Effector CD8-positive, alpha-beta T cell (primary cell): ENCODE measurements around the gene ACSM6.
A peak's percentile ranks its signal among the peaks of the same experiment; 100 is the strongest.
"Not testable (repeated sequence)": the region's sequence is repeated elsewhere in the genome, so short reads cannot be mapped to it uniquely, and the experiment has no call there.

ENCODE experiments used
- DNase-seq: peaks from one replicate; lab custom pipeline; 2025; lab: John Stamatoyannopoulos, UW

The ACSM6 gene

DNA sequence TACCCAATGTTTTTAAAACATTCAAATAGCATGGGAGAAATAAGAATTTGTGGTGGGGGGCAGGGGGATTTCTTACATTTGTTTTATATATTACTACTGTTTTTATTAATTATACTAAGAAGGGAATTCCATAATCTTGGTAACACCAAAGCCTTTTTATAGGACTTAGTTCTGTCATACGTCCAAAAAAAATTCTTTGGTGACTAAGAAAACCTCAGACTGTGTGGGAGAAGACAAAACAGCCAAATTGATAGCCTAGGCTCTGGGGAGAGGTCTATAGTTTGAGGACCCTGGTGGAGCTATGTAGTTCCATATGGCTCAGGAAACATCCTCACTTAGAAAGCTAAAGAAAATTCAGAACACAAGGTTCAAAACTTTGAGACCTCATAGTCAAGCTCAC is 23.4 kb downstream of the ACSM6 start:
- DNase-seq, result no peak

DNA sequence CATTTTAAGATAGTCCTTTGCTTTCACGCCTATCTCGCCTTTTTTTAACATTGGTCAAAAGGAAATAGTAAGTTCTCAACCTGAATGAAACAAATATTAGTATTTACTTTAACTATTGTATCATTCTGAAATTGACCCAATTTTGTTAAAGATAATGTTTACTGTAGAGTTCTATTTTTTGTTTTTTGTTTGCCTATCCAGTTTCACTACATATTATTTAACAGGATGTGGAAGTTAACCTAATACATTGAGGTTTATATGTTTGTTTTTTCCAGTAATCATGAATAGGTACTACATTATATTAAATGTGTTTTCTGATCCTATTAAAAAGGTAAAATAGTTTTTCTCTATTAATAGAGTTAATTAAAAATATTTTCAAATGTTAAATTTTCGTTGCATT is 26.5 kb downstream of the ACSM6 start:
- DNase-seq, result no peak

DNA sequence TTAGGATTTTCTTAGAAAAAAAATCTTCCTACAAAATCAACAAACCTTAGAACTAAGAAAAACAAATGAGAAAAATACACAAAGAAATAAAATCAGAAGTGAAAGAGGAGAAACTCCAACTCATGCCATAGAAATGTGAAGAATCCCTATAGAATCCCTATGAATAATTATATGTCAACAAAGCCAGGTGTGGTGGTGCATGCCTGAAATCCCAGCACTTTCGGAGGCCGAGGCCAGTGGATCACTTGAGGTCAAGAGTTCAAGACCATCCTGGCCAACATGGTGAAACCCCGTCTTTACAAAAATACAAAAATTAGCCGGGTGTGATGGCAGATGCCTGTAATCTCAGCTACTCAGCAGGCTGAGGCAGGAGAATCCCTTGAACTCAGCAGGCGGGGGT is 27.1 kb downstream of the ACSM6 start:
- DNase-seq, result no peak

DNA sequence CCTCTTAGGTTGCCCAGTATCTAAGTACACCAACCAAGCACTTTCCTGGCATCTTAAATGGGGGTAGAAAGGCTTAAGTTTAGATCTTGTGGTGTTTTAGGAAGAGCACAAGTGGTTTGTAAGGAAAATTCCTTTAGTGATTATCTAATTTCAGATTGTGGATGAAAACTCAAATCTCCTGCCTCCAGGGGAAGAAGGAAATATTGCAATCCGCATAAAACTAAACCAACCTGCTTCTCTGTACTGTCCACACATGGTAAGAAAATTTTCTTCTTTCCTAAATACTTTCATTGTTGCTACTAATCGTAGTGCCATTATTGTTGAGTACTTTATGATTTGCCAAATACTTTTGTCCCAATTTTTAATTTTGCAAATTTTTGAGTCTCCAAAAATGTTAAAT is 31.1 kb downstream of the ACSM6 start:
- no peak for DNase-seq

DNA sequence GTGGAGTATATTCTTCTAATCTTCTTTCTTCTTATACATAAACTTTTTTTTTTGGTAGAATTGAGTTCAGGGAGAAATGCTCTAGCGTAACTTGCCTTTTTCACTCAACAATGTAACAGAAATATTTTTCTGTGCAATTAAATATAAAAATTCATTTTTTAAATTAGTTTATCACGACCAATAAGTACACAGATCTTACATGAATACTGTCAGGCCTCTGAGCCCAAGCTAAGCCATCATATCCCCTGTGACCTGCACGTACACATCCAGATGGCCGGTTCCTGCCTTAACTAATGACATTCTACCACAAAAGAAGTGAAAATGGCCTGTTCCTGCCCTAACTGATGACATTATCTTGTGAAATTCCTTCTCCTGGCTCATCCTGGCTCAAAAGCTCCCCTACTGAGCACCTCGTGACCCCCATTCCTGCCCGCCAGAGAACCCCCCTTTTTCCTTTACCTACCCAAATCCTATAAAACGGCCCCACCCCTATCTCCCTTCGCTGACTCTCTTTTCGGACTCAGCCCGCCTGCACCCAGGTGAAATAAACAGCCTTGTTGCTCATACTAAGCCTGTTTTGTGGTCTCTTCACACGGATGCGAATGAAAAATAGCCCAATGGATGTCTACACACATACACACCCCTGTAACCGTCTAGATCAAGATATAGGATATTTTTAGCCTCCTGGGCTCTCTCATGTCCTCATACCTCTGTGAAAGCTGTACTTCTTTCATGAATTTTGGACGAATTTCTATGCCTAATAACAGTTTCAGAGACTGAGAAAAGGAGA is 35.1 kb downstream of the ACSM6 start:
- DNase-seq, result not testable (repeated sequence)

DNA sequence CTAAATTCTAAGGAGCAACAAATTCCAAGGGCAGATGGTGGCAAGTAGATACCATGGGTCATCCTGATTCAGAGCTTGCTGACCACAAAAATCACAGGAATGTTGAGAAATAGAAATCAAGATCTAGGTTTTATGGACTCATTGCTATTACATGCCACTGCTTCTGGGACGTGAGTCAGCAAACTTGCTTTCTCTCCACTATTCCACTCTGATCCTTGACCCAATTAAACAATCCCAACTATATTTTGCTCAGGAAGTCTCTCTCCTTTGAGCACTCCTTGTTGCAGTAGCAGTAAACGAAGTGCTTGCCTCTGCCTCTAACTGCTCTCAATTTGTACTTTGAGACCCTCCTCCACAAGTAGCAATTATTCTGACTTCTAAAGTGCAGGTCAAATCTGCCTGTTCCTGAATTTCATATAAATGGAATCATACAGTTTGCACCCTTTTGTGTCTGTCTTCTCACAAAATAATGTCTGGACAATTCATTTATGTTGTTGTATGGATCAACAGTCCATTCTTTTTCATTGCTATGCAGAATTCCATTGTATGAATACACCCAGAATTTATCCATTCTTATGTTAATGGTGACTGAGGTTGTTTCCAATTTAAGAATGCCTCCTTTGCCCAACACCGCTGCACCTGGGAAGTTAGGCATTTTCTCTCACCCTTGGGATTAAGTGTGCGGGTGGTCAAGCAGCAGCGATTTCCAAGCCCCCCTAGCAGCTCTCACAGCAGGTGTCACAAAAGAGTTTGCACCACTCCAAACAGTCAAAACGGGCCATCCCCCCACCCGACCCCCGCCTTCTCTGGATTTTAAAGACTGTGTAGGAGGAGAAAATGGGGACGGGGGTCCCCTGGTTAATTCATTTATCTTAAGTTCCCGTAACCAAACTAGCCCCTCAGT is 35.9 kb downstream of the ACSM6 start:
- DNase-seq, result no peak

DNA sequence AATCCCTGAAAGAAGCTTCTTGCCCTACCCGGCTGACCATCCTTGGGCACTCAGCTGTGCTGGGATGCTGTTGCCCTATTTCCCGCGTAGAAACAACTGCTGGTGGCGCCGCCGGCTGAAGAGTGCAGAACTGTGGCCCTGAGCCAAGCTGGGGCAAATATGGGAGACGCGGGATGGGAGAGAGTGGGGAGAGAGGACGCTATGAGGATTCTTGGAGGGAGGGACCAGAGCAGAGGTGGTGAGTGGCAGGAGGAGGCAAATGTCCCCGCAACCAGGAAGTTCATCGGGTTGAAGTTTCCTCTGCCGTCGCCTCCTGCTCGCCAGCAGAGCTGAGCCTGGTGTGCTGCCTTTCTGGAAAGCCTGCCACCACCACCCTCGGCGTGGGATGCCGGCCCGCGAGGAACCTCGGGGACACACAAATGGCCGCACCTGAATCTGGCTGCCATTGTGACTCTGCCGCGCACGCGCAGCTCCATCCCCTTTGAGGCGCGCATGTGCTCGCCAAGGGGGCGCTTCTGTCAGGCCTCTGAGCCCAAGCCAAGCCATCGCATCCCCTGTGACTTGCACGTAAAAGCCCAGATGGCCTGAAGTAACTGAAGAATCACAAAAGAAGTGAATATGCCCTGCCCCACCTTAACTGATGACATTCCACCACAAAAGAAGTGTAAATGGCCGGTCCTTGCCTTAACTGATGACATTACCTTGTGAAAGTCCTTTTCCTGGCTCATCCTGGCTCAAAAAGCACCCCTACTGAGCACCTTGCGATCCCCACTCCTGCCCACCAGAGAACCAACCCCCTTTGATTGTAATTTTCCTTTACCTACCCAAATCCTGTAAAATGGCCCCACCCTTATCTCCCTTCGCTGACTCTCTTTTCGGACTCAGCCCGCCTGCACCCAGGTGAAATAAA is 36.9 kb downstream of the ACSM6 start:
- peak; percentile 43 for DNase-seq

DNA sequence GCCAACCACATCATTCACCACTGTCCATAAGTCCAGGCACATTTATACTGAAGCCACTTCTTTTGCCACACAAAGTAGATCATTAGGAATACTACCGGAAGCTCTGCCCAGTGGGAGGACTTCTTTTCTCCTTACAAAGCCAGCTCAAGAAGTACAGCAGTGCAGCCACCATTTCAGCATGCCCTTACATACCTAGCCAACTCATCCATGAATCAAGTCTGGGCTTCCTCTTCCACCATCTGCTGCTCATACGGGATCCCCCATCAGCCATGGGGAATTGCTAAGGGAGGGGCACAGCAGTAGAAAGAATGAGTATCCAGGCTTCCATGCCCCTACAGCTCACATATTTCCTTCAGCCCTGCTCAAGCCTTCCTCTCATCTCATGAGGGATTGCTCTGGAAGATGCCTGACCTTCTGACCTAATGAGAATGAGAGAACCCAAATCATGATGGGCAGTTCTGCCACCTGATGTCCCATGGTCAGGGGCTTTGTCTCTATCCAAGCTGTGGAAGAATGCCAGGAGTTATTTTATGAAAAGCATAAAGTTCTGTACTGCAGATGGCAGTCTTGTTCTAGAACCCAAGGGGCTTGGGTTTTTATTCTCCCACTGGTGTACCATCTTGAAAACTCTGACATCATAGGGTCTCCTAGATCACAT is 39.5 kb downstream of the ACSM6 start:
- DNase-seq, result no peak

DNA sequence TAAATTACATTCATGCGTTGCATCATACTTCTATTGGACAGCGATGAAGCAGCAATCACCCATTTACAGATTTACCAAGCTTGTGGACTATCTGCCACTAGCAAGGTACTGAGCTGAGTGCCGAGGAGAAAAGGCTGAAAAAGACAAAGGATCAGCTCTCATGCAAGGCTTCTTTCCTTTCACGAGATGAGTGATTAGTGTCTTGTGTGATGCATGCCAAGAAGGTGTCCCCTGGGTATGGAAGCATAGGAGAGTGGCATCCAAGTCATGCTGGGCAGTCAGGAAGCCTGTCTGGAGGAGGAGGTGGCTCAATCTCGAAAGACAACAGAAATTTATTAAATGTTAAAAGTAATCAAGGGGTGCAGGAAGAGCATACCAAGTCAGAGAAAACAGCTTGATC is 40.9 kb downstream of the ACSM6 start:
- no peak for DNase-seq

DNA sequence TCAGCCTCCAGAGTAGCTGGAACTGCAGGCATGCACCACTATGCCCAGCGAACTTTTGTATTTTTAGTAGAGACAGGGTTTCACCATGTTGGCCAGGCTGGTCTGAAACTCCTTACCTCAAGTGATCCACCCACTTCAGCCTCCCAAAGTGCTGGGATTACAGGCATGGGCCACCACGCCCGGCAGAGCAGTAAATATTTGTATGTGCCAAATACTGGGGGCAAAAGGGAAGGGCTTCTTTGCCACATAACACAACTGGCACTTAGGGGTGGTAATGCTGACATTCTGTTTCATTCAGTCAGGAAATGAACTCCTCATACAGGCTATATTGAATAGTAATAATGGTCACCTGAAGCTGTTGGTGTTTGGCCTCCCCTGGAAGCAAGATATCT is 41.6 kb downstream of the ACSM6 start:
- no peak for DNase-seq

DNA sequence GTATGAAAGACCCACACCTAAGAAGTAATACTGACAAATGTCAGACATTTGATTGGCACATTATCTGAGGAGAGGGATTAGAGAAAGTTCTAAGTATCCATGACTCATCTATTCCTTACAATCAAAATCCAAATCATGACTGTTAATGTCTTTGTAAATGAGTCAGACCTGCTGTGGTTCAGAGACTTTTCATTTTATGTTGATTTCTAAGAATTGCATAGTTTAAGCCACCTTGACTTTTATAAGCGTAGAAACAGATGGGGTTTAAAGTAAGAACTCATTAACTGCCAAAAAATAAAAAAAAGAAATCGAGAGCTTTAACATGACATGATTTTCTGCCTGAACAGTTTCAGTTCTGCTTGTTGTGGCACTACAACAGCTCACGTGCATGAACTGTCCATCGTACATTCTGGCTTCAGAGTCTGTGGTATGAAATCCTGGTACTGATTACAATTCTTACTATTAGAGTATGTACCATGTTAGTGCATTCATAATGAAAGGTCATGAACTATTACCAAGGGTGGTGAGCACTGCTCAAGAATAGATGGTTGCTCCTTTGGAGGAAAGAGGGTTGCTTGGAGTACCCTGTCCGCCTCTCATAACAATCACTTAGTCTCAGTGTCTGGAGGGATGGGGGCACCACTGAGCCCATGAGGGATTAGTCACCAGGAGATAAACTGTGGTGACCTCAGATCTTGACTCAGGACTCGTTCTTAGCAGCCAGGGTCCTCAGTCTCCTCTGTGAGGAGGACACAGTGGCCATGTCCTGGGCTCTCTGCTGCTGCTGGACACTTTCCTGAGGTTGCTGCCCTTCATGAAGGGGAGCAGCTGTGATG is 42.2 kb downstream of the ACSM6 start:
- no peak for DNase-seq

DNA sequence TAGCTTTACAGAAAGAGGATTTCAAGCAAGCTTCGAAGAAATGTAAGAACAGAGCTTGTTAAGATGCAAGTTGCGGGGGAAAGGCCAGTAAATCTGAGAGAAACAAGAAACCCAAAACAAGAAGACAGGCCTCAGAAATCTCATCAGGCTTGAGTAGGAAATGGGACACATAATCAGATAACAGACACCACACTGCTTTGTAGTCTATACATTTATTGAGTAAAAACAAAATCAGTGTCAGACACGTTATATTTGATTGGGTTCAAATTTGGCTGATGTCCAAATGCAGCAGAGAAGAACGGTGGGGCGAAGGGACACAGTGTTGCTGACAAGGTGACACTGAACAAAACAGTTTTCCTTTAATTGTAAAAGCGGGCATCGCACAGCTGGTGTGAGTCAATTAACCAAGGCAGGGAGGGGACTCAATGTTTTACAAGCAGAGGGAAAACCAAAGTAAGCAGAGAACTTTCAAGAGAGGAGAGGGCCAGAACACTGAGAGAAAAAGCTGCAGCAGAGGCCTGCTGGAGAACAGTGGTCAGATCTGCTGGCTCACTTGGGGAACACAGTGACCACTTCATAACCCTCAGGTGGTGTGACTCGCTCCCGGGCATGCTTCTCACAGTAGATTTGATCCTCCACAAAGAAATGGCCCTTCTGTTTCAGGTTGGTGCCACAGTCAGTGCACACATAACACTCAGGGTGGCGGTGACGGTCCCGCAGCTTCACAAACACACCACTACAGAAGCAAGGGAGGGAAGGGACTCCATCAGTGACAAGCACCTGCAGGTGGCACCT is 43.5 kb downstream of the ACSM6 start:
- no peak for DNase-seq

DNA sequence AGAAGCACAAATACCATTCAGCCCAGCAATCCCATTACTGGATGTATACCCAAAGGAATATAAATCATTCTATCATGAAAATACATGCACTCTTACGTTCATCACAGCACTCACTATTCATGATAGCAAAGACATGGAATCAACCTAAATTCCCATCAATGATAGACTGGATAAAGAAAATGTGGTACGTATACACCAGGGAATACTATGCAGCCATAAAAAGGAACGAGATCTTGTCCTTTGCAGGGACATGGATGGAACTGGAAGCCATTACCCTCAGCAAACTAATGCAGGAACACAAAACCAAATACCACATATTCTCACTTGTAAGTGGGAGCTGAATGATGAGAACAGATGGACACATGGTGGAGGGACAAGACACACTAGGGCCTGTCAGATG is 46.1 kb downstream of the ACSM6 start:
- not testable (repeated sequence) for DNase-seq

DNA sequence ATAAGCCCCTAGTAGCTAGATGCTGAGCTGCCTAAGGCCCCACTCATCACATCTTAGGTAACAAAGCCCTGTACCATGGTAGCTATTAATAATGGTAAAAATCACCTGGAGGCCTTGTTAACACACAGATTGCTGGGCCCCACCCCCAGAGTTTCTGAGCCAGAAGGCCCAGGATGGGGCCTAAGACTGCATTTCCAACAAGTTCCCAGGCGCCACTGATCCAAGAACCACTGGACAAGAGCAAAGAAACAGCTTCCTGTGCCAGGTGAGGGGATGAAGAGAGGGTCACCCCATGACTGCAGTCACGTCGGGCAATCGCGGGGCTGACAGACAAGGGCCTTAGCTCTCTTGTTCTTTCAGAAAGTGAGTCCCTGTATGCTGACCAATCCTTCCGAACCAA is 46.8 kb downstream of the ACSM6 start:
- no peak for DNase-seq

DNA sequence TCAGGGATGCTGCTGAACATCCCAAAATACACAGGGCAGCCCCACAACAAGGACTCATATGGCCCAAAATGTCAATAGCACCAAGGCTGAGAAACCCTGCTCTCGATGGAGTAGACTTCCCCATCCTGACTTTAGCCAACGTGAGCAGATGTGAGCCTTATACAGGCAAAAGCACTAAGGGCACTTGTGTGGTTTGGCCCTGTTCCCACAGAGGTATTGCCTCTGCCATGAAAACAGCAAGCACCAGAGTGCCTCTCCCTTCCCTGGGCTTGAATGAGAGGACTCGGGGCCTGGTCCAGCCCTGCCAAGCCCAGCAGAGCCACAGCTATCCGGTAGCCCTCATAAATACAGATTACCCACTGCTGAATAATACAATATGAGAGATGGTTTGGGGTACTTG is 47.5 kb downstream of the ACSM6 start:
- no peak for DNase-seq

DNA sequence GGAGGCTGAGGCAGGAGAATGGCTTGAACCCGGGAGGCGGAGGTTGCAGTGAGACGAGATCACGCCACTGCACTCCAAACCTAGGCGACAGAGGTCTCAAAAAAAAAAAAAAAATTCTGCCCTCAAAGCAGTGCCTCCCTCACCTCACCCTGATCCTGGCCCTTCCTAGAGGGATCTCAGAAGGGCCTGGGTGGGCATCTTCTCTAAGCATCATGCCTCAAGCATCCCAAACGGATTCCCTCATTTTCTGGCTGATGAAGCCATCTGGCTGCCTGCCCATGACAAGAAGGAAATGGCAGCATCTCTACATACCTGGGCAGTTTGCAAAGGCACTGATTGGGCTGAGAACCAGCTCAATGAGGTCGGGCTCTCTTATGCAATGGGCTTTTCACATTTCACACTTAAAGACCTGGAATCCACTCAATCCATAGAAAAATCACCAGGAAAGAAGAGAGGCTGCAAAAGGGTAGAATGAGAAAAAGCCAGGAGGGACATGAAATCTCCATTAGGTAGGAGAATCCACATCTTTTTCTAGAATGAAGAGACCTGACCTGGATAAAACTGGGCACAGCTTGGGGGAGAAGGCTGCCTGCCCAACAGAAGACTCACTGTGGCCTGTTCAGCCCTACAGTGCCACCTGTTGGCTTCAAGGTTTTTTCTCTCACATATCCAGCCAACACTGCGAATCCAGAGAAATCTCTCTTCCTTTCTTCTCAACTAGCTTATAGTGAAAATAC is 48.7 kb downstream of the ACSM6 start:
- DNase-seq, result no peak

DNA sequence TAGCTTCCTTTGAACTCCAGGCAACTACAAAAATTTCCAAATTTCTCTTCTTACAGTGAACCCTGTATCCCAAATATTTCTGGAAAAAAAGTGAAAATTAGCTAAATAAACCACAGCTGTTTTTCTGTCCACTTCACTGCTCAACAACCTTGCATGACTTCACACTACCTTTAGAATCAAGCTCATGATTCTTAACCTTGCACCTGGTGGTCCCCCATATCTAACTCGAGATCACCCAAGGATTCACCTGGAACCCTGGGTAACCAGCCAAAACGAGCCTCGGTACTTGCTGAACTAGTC is 49.2 kb downstream of the ACSM6 start:
- DNase-seq, result no peak

DNA sequence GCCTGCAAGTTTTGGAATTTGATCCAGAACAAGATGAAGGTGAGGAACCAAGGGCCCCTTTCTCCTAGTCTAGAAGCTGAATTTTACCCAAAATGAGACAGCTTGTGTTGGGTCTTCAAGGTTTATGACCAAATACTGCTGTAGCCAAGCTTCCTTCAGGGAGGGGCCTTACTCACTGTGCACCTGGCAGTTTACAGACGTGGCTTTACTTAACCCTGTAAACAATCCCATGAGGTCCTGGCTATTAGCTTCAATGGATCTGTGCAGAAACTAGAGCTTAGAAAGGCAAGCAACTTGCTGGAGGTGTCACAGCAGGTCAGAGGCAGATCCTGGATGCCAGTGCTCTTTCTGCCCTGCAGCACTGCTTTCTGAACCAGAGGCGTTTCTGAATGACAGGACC is 50.1 kb downstream of the ACSM6 start:
- DNase-seq, result no peak

DNA sequence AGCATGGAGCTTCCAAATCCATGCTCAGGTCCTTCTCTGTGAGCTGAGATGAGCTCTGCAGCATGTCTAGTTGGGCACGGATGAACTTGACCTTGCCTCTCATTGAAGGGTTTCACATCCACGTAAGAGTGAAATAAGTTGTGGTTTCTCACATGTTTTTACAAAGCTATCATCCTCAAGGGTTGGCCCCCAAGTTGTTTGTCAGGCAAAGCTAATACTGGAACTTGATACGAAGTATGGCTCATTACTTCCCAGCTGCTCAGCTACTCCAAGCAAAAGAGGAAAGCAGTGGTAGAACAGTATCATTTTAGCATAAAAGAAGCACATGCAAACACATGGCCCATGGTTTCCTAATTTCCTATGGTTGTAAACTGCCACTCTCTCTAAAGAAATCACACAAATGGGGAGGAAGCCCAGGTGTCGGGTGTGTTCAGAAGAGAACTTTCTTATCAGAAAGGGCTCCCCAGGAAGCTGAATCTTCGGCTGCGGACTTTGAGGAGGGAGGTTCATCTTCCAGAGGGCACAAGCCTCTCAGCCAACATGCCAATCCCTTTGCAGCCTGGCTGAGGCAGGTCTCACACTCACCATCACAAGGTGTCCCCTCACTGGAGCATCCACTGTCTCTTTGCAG is 51.5 kb downstream of the ACSM6 start:
- DNase-seq, result no peak
